ENCODE measurements around the gene LAIR2.

DNA sequence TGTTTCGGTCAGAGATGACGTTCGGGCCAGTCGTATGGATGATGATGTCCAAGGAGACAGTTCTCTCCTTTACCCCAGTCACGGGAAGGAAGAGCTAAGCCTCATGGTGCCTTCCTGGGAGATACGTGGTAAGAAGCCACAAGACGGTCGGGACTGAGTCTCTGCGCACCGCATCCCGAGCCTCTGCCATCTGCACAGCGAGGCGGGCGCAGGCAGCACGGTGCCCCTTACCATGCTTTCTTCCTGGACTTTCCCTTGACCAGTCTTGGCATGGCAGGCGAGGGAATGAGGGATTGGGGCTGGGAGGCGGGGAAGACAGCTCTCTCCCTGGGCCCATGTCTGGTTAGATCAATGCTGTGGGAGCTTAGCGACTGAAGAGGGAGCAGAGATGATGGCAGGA, 10.1 kb upstream of the LAIR2 start:
- no peak for TF ChIP-seq ZNF331 (CRISPR knock-in tag; IDR thresholded peaks at IDR 0.05; ENCODE audit: low read depth)
- TF ChIP-seq, protein P1, sequence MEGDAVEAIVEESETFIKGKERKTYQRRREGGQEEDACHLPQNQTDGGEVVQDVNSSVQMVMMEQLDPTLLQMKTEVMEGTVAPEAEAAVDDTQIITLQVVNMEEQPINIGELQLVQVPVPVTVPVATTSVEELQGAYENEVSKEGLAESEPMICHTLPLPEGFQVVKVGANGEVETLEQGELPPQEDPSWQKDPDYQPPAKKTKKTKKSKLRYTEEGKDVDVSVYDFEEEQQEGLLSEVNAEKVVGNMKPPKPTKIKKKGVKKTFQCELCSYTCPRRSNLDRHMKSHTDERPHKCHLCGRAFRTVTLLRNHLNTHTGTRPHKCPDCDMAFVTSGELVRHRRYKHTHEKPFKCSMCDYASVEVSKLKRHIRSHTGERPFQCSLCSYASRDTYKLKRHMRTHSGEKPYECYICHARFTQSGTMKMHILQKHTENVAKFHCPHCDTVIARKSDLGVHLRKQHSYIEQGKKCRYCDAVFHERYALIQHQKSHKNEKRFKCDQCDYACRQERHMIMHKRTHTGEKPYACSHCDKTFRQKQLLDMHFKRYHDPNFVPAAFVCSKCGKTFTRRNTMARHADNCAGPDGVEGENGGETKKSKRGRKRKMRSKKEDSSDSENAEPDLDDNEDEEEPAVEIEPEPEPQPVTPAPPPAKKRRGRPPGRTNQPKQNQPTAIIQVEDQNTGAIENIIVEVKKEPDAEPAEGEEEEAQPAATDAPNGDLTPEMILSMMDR (conservative IDR thresholded peaks at IDR 0.05; ENCODE audit: low read depth in 2 of 2): no peak
- no peak for TF ChIP-seq EZH2phosphoT487 (IDR thresholded peaks at IDR 0.05; ENCODE audit: unreplicated experiment)
- no peak for TF ChIP-seq STAT1 (IDR thresholded peaks at IDR 0.05; ENCODE audit: unreplicated experiment)
- no peak for TF ChIP-seq POLR2AphosphoS5 (IDR thresholded peaks at IDR 0.05; ENCODE audit: low read depth)
- TF ChIP-seq EZH2 (IDR thresholded peaks at IDR 0.05; ENCODE audit: low read depth, unreplicated experiment): no peak
- TF ChIP-seq JUNB (IDR thresholded peaks at IDR 0.05; ENCODE audit: unreplicated experiment): no peak
- TF ChIP-seq NANOG (IDR thresholded peaks at IDR 0.05; ENCODE audit: borderline replicate concordance): no peak
- no peak for TF ChIP-seq CREB1 (CRISPR knock-in tag; IDR thresholded peaks at IDR 0.05; ENCODE audit: low read depth)
